Glomerular endothelial cell (primary cell): ENCODE results near the gene RPTOR. TPM values are rescaled to one million over a fixed set of nuclear protein-coding genes. Genes with fewer than 3 reads are reported as not detected.

Experiments used
- DNase-seq: peaks from one replicate; pipeline ENCODE4 v3.0.0-alpha.2; 2011; ENCODE audit warnings: low read depth, low spot score; ENCODE audit errors: extremely low read depth
- total RNA-seq: library from RNA; depleted of rRNA; stranded (reverse); fragments of >200 nt; gene quantifications from 2 replicates; pipeline ENCODE4 v1.2.3, GENCODE V29; 2015

RPTOR gene
- total RNA-seq, 1 donor from 2014 or later, result 37.5 TPM

- no peak for DNase-seq
These were observed 386.0 kb downstream of the RPTOR start for GRCh38 chr17:80930335-80931279.

GRCh38 chr17:80931421-80932265 lies 387.0 kb downstream of the RPTOR start:
- no peak for DNase-seq

- DNase-seq, result no peak
These were observed 390.9 kb downstream of the RPTOR start for GRCh38 chr17:80935526-80935925.

- no peak for DNase-seq
These were observed 391.6 kb downstream of the RPTOR start for GRCh38 chr17:80936218-80936617.

- no peak for DNase-seq
These were observed 392.1 kb downstream of the RPTOR start for GRCh38 chr17:80936723-80937122.

GRCh38 chr17:80937462-80938381 lies 393.1 kb downstream of the RPTOR start:
- no peak for DNase-seq

GRCh38 chr17:80938556-80938955 lies 393.9 kb downstream of the RPTOR start:
- no peak for DNase-seq

- no peak for DNase-seq
These were observed 394.8 kb downstream of the RPTOR start for GRCh38 chr17:80939151-80940145.

GRCh38 chr17:80940171-80941123 lies 395.8 kb downstream of the RPTOR start:
- no peak for DNase-seq

- no peak for DNase-seq
These were observed 396.5 kb downstream of the RPTOR start for GRCh38 chr17:80941171-80941570.

- no peak for DNase-seq
These were observed 397.2 kb downstream of the RPTOR start for GRCh38 chr17:80941743-80942422.

GRCh38 chr17:80942423-80943345 lies 398.0 kb downstream of the RPTOR start:
- no peak for DNase-seq

GRCh38 chr17:80943346-80944145 lies 398.9 kb downstream of the RPTOR start:
- DNase-seq, result no peak

- no peak for DNase-seq
These were observed 399.7 kb downstream of the RPTOR start for GRCh38 chr17:80944326-80944725.

- DNase-seq, result no peak
These were observed 401.1 kb downstream of the RPTOR start for GRCh38 chr17:80945736-80946135.

GRCh38 chr17:80946449-80946848 lies 401.8 kb downstream of the RPTOR start:
- DNase-seq, result no peak
